Caco-2 (cell line): Measurements from ENCODE around the gene TP53TG5. TPM values are rescaled to one million over a fixed set of nuclear protein-coding genes. Genes with fewer than 3 reads are reported as not detected.

ENCODE experiments used
- BruUV-seq: library from RNA; stranded (reverse); fragments of 400-500 nt; replicated peaks from 2 replicates; lab custom pipeline; 2021; lab: Mats Ljungman, UMichigan
- CTCF ChIA-PET: fragments of 300-600 bp; sonication (Branson Sonifier 250); formaldehyde crosslinking; loops from one replicate; lab custom pipeline; 2022; ENCODE audit warnings: antibody characterized with exemption; lab: Charles Lee
- POLR2A ChIA-PET: fragments of 300-600 bp; sonication (Branson Sonifier 250); formaldehyde crosslinking; loops from one replicate; lab custom pipeline; 2022; ENCODE audit warnings: antibody characterized with exemption; lab: Charles Lee
- DNase-seq, 2 experiments: peaks; one replicate each; pipeline versions ENCODE4 v3.0.0 to v3.0.0-alpha.2; 2020 to 2022
- H3K27me3 ChIP-seq: replicated peaks from 2 replicates; pipeline ENCODE4 v1.6.0; 2011; ENCODE audit warnings: low read length; ENCODE audit not compliant: control insufficient read depth, insufficient read depth
- H3K36me3 ChIP-seq: 2 replicates; pipeline ENCODE4 v1.5.1; 2011; ENCODE audit warnings: low read length; ENCODE audit not compliant: control insufficient read depth, insufficient read depth
- H3K4me1 ChIP-seq: fragments of 250-450 bp; sonication (Bioruptor Pico); 2 replicates; pipeline ENCODE4 v1.5.1; 2020; ENCODE audit warnings: mild to moderate bottlenecking
- H3K4me3 ChIP-seq: 2 replicates; pipeline ENCODE4 v1.5.1; 2011; ENCODE audit warnings: low read depth, mild to moderate bottlenecking, control low read depth, low read length
- H3K9me3 ChIP-seq: fragments of 250-450 bp; sonication (Bioruptor Pico); 2 replicates; pipeline ENCODE4 v1.5.1; 2020; ENCODE audit warnings: mild to moderate bottlenecking, moderate library complexity
- H3K27ac Mint-ChIP-seq: one replicate; pipeline ENCODE4 v1.8.0; 2022; ENCODE audit warnings: mixed read lengths; ENCODE audit not compliant: unreplicated experiment
- H3K27me3 Mint-ChIP-seq: one replicate; pipeline ENCODE4 v1.8.0; 2022; ENCODE audit warnings: mixed read lengths; ENCODE audit not compliant: insufficient read depth, unreplicated experiment
- H3K36me3 Mint-ChIP-seq: one replicate; pipeline ENCODE4 v1.8.0; 2022; ENCODE audit warnings: mild to moderate bottlenecking, mixed read lengths; ENCODE audit not compliant: insufficient read depth, unreplicated experiment
- H3K4me1 Mint-ChIP-seq: one replicate; pipeline ENCODE4 v1.8.0; 2022; ENCODE audit warnings: low read depth, mixed read lengths; ENCODE audit not compliant: unreplicated experiment
- H3K4me3 Mint-ChIP-seq: one replicate; pipeline ENCODE4 v1.8.0; 2022; ENCODE audit warnings: mild to moderate bottlenecking, moderate library complexity, mixed read lengths; ENCODE audit not compliant: unreplicated experiment
- H3K9me3 Mint-ChIP-seq: one replicate; pipeline ENCODE4 v1.8.0; 2022; ENCODE audit warnings: mixed read lengths; ENCODE audit not compliant: unreplicated experiment
- intact Hi-C: fragments of 100-400 bp; cut with micrococcal nuclease; formaldehyde crosslinking; loops from one replicate; pipeline ENCODE4 v1.10.0; 2022; ENCODE audit not compliant: unreplicated experiment
- total RNA-seq: library from RNA; stranded (reverse); gene quantifications from 2 replicates; pipeline ENCODE4 v1.2.3, GENCODE V29; 2022
- TF ChIP-seq, protein P1 (sequence below), 2 experiments: fragments of 200-600 bp in 1 of 2; IDR thresholded peaks; 1 replicate in 1 of 2; 2 replicates in 1 of 2; pipeline versions ENCODE4 v1.5.1 to v1.8.0; 2011 to 2022; ENCODE audit warnings: antibody characterized with exemption in 1 of 2, control low read depth in 1 of 2, inconsistent platforms in 1 of 2, low read depth in 1 of 2, low read length in 1 of 2, mild to moderate bottlenecking in 1 of 2, moderate library complexity in 1 of 2; ENCODE audit not compliant: insufficient read depth in 1 of 2, severe bottlenecking in 1 of 2, unreplicated experiment in 1 of 2

Gene TP53TG5
- total RNA-seq, 1 experiment from 2014 or later = not detected

DNA sequence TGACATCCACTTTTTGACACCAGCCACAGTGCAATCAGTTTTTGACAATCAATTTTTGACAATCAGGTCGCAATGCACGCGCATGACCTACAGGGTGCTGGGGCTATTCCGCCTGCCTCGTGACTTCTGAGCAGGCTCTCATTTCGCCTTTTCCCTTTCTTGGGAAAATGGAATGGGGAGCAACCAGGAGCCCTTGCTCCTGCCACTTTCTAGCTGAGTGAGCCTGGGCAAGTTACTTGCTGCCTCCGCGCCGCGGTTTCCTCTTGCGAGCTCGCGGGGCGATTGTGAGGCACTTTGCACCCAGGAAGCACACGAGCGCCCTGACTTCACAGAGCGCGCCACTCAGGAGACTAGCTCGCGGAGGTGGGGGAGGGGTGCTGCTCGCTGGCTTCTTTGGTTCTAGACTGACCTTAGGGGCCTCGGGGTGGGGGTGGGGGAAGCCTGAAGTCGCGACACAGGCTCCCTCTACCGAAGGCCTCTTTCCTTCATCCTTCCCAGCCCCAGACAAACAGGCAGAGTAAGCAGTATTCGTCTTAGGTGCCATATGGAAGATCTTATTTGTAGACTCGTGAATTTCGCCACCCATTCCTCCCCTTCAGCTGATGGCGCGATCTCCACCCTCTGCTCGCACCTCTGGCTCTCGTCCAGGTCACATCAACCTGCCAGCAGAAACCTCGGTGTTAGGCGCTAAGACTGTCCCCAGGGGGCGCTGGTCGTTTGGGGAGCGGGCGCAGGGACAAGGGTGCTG, 4.6 kb downstream of the TP53TG5 start:
- H3K27me3 ChIP-seq = no peaks in the 10 kb centered on the region
- peak overlapping the region; percentile 64 for H3K4me3 Mint-ChIP-seq
- no peak overlapping the region for H3K27ac Mint-ChIP-seq
- no peaks in the 10 kb centered on the region for H3K9me3 Mint-ChIP-seq
- H3K4me1 ChIP-seq = no peaks in the 10 kb centered on the region
- intact Hi-C loops = loop anchor here (1.0 kb wide), 1 partner anchor 64 kb away; no protein-coding TSS in a partner anchor
- CTCF ChIA-PET = interaction anchor here (0.5 to 4.6 kb wide), 31 partner anchors 8 to 398 kb away, joined by 3 to 95 read pairs (median 4); partner anchors contain the start of genes PIGT, SDC4, SYS1 and WFDC10A
- H3K27me3 Mint-ChIP-seq = no peaks in the 10 kb centered on the region
- H3K4me3 ChIP-seq = no peak overlapping the region
- TF ChIP-seq, protein P1, sequence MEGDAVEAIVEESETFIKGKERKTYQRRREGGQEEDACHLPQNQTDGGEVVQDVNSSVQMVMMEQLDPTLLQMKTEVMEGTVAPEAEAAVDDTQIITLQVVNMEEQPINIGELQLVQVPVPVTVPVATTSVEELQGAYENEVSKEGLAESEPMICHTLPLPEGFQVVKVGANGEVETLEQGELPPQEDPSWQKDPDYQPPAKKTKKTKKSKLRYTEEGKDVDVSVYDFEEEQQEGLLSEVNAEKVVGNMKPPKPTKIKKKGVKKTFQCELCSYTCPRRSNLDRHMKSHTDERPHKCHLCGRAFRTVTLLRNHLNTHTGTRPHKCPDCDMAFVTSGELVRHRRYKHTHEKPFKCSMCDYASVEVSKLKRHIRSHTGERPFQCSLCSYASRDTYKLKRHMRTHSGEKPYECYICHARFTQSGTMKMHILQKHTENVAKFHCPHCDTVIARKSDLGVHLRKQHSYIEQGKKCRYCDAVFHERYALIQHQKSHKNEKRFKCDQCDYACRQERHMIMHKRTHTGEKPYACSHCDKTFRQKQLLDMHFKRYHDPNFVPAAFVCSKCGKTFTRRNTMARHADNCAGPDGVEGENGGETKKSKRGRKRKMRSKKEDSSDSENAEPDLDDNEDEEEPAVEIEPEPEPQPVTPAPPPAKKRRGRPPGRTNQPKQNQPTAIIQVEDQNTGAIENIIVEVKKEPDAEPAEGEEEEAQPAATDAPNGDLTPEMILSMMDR (IDR thresholded peaks at IDR 0.05; ENCODE audit: insufficient read depth in 1 of 2, low read depth in 1 of 2, low read length in 1 of 2, severe bottlenecking in 1 of 2, unreplicated experiment in 1 of 2) = peak; percentile 90 to 93
- H3K4me1 Mint-ChIP-seq = no peaks in the 10 kb centered on the region
- H3K36me3 Mint-ChIP-seq = peaks cover 7% of the 10 kb centered on the region
- POLR2A ChIA-PET = interaction anchor here (0.6 to 1.0 kb wide), 4 partner anchors 11 to 569 kb away, joined by 3 to 4 read pairs (median 3); partner anchors contain the start of genes PIGT and SYS1
- no TSS peak for BruUV-seq
- H3K9me3 ChIP-seq = no peaks in the 10 kb centered on the region
- no peaks in the 10 kb centered on the region for H3K36me3 ChIP-seq
- DNase-seq = peak; percentile 85 to 90

DNA sequence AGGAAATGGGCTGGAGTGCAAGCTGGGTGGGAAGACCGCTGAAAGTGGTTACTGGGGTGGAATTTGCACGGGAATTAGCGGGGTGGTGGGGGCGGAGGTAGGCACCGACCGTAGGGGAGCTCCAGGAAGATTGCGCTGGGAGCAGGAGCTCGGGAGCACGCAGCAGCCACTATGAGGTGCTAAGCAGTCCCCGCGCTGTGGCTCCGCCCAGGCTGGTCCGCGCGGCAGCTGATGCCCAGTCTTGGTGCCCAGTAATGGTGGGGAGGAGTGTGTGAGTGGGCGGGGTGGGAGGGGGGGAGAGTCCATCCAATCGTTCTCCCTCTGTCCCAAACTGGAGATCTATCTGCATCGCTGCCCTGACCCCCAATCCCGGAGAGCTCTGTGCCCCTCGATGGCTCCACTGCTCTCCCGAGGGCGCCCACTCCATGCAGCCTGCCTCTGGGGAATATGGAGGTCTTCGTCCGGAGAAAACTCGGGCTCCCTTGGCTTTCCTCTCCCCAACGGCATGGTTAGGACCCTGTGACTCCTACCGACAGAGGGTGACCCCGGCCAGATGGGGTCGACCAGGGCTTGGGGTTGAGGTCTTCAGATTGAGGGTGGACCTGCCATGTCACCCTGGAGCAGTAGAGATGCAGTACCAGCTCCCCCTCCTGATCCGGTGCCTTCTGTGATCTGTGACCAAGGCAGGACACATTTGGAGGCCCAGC, 5.3 kb downstream of the TP53TG5 start:
- H3K27me3 Mint-ChIP-seq = no peaks in the 10 kb centered on the region
- TF ChIP-seq, protein P1 (IDR thresholded peaks at IDR 0.05; ENCODE audit: insufficient read depth in 1 of 2, low read depth in 1 of 2, low read length in 1 of 2, severe bottlenecking in 1 of 2, unreplicated experiment in 1 of 2) = no peak
- peaks cover 15% of the 10 kb centered on the region for H3K36me3 Mint-ChIP-seq
- H3K4me1 Mint-ChIP-seq = no peaks in the 10 kb centered on the region
- DNase-seq = no peak
- ChIA-PET POLR2A (interaction anchor here (0.6 to 1.3 kb wide), 3 partner anchors 25 to 570 kb away, joined by 3 to 5 read pairs (median 3); no protein-coding TSS in a partner anchor), CTCF (interaction anchor here (0.9 to 4.6 kb wide), 11 partner anchors 10 to 399 kb away, joined by 3 to 95 read pairs (median 10); partner anchors contain the start of genes PIGT, SDC4 and SYS1)
- H3K27me3 ChIP-seq = no peaks in the 10 kb centered on the region
- no peaks in the 10 kb centered on the region for H3K4me1 ChIP-seq
- no peaks in the 10 kb centered on the region for H3K36me3 ChIP-seq
- H3K27ac Mint-ChIP-seq = no peak overlapping the region
- H3K4me3 Mint-ChIP-seq = no peak overlapping the region
- H3K9me3 ChIP-seq = no peaks in the 10 kb centered on the region
- intact Hi-C loops = no loop called here
- no peaks in the 10 kb centered on the region for H3K9me3 Mint-ChIP-seq
- no TSS peak for BruUV-seq
- H3K4me3 ChIP-seq = no peak overlapping the region

DNA sequence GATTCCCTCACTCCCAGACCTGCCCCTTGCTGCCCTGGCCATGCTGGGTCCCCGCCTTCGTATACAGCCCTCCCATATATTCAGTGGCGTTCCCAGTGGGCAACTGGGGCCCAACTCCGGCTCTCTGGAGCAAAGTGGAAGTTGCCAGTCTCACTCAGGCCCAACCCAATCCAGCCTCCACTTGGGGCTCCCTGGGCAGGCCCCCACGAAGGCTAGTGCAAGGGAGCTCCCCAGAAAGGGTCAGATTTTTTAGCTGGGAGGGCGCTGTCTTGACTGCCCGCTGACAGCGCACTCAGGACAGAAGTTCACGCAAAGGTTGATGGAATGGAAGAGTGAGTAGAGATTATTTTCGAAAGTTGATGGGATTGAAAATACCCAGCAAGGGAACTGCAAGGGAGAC, 5.9 kb downstream of the TP53TG5 start:
- H3K4me1 Mint-ChIP-seq = no peaks in the 10 kb centered on the region
- no peaks in the 10 kb centered on the region for H3K27me3 ChIP-seq
- H3K9me3 Mint-ChIP-seq = no peaks in the 10 kb centered on the region
- no peak overlapping the region for H3K27ac Mint-ChIP-seq
- H3K27me3 Mint-ChIP-seq = no peaks in the 10 kb centered on the region
- H3K9me3 ChIP-seq = no peaks in the 10 kb centered on the region
- BruUV-seq = no TSS peak
- no peak overlapping the region for H3K4me3 Mint-ChIP-seq
- intact Hi-C loops = no loop called here
- no peaks in the 10 kb centered on the region; the same call in 1 of the 2 replicates for H3K36me3 ChIP-seq
- no peak for DNase-seq
- no peak overlapping the region for H3K4me3 ChIP-seq
- H3K36me3 Mint-ChIP-seq = peaks cover 20% of the 10 kb centered on the region
- no peaks in the 10 kb centered on the region for H3K4me1 ChIP-seq
- TF ChIP-seq, protein P1 (IDR thresholded peaks at IDR 0.05; ENCODE audit: insufficient read depth in 1 of 2, low read depth in 1 of 2, low read length in 1 of 2, severe bottlenecking in 1 of 2, unreplicated experiment in 1 of 2) = no peak
- ChIA-PET CTCF (interaction anchor here (0.9 to 4.6 kb wide), 5 partner anchors 9 to 399 kb away, joined by 3 to 95 read pairs (median 9); partner anchors contain the start of gene SYS1), POLR2A (interaction anchor here (0.6 to 1.3 kb wide), 2 partner anchors 25 to 72 kb away, joined by 3 to 5 read pairs; no protein-coding TSS in a partner anchor)
